ENCODE results near the gene LITAFD. TPM values are rescaled to one million over a fixed set of nuclear protein-coding genes. Genes with fewer than 3 reads are reported as not detected.

The LITAFD gene
- total RNA-seq, 2 donors from 2014 or later, result not detected

DNA sequence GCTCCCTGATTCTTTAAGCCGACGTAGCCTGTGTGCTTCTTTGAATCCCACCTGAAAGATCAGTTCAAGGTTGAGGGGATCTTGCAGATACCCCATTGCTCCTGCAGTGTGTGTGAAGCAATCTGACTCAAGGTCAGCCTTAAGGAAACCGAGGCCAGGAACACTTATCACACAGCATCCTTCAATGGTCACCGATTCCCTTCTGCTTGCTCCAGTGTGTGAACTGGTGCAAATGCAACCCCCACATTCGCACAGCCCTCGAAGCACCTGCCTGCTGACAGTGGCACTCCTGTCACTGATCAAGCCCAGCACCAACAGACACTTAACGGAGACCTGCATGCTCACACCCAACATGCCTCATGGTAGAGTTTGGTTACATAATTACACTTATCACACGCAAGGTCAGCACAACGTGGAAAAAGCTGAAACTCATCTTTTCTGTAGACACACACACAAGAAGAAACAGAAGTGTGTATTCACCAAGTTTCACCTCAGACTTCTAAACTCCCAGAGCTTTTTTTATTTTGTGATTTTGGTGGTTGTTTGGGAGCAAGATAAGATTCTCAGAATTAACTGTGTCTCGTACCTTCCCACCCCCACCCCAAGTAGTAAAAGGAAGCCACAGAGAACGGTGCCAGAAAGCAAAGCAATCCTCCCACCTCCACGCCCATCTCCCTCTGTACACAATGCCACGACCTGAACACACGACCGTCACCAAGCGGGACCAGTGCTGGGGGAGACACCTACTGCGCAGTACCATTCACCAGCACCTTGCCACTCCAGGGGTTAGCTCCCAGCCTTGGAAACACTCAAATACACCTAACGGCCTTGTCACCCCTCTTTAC is 37.2 kb downstream of the LITAFD start:
- Histone ChIP-seq H3K27ac (ENCODE audit: low read depth, low read length) (no peak overlapping the region), H3K4me1 (ENCODE audit: control insufficient read depth, insufficient read depth, low read length) (no peaks in the 10 kb centered on the region), H3K27me3 (ENCODE audit: control insufficient read depth, insufficient read depth, low read length, poor library complexity, severe bottlenecking) (no peaks in the 10 kb centered on the region), H3K36me3 (ENCODE audit: control insufficient read depth, insufficient read depth, low read length) (peaks cover 84% of the 10 kb centered on the region), H3K9me3 (ENCODE audit: control insufficient read depth, low read length) (no peaks in the 10 kb centered on the region), H3K4me3 (ENCODE audit: low read length) (no peak overlapping the region), H3K9ac (ENCODE audit: extremely low read depth, low read length, poor library complexity, severe bottlenecking) (no peak overlapping the region)
- H3K27ac Mint-ChIP-seq, result peak overlapping the region; percentile 31
- H3K4me1 Mint-ChIP-seq, result no peaks in the 10 kb centered on the region
- no peaks in the 10 kb centered on the region for H3K9me3 Mint-ChIP-seq
- no peak overlapping the region for H3K4me3 Mint-ChIP-seq
- H3K36me3 Mint-ChIP-seq (ENCODE audit: low read depth), result peaks cover 83% of the 10 kb centered on the region
- 94 to 95% methylated on average over 14 to 18 of the region's 18 CpGs for WGBS, 2 experiments (ENCODE audit: insufficient coverage in 1 of 2, insufficient read length in 1 of 2)
- DNase-seq, result no peak
- H3K27me3 Mint-ChIP-seq (ENCODE audit: insufficient read depth), result no peaks in the 10 kb centered on the region
- TF ChIP-seq, protein P1, sequence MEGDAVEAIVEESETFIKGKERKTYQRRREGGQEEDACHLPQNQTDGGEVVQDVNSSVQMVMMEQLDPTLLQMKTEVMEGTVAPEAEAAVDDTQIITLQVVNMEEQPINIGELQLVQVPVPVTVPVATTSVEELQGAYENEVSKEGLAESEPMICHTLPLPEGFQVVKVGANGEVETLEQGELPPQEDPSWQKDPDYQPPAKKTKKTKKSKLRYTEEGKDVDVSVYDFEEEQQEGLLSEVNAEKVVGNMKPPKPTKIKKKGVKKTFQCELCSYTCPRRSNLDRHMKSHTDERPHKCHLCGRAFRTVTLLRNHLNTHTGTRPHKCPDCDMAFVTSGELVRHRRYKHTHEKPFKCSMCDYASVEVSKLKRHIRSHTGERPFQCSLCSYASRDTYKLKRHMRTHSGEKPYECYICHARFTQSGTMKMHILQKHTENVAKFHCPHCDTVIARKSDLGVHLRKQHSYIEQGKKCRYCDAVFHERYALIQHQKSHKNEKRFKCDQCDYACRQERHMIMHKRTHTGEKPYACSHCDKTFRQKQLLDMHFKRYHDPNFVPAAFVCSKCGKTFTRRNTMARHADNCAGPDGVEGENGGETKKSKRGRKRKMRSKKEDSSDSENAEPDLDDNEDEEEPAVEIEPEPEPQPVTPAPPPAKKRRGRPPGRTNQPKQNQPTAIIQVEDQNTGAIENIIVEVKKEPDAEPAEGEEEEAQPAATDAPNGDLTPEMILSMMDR (conservative IDR thresholded peaks at IDR 0.05), result no peak

DNA sequence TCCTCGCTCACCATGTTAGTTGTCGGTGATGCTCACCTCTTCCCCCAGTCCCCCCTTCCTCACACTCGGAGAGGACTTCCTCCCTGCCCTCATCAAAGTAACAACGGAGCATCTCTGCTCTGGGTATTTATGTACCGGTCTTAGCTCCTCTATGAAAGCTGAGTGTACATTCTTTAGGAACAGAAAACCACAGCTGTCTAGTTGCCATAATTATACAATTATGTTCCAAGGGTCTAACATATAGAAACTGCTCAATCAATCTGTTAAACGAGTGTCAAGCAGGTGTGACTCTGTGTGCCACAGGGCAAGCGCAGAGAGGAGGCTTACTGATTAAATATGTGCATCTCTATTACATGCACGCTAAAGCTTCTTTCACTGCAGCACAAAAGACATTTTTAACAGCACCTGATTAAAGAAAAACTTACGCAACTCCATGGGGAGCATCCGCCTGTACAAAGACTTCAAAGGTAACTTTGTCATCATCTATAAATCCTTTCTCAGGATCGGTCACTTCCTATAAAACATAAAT is 37.8 kb downstream of the LITAFD start:
- Histone ChIP-seq H3K9me3 (ENCODE audit: control insufficient read depth, low read length) (no peaks in the 10 kb centered on the region), H3K27ac (ENCODE audit: low read depth, low read length) (no peak overlapping the region), H3K36me3 (ENCODE audit: control insufficient read depth, insufficient read depth, low read length) (peaks cover 77% of the 10 kb centered on the region), H3K9ac (ENCODE audit: extremely low read depth, low read length, poor library complexity, severe bottlenecking) (no peak overlapping the region), H3K27me3 (ENCODE audit: control insufficient read depth, insufficient read depth, low read length, poor library complexity, severe bottlenecking) (no peaks in the 10 kb centered on the region), H3K4me3 (ENCODE audit: low read length) (no peak overlapping the region), H3K4me1 (ENCODE audit: control insufficient read depth, insufficient read depth, low read length) (no peaks in the 10 kb centered on the region)
- Mint-ChIP-seq H3K27ac (no peak overlapping the region), H3K9me3 (no peaks in the 10 kb centered on the region), H3K4me1 (no peaks in the 10 kb centered on the region), H3K36me3 (ENCODE audit: low read depth) (peaks cover 77% of the 10 kb centered on the region), H3K4me3 (no peak overlapping the region), H3K27me3 (ENCODE audit: insufficient read depth) (no peaks in the 10 kb centered on the region)
- DNase-seq, result no peak
- TF ChIP-seq, protein P1 (conservative IDR thresholded peaks at IDR 0.05), result no peak
- WGBS, 2 experiments (ENCODE audit: insufficient coverage in 1 of 2, insufficient read length in 1 of 2), result 92 to 94% methylated on average over 9 to 11 of the region's 11 CpGs

DNA sequence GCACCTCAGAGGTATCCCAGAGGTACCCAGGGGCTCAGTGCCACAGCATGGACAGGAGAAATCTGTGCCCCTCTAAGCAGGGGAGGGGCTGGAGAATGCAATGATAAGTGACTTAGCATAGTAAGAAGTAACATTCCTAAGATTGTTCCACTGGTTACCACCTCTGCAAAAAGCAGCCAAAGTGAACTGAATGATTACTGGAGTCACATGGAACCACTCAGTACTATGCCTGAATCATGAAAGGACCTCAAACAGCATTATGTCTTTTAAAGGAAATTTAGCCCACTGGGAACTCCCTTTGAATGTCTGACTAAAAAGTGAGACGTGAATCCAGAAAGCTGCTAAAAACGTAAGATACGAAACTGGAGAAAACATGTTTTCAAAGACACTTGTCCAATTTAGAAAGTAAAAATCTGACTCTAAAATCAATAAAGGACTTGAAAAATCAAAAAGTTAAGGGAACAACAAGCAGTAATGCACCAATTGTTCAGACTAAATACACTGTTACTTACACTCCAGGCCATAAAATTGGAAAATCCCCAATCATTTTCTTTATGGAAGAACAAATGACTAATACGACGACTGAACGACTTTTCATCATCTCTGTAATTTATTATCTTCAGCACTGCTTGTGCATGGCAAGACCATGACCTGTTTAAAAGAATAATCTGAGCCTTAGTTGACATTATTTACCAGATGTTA is 38.6 kb downstream of the LITAFD start:
- Histone ChIP-seq H3K36me3 (ENCODE audit: control insufficient read depth, insufficient read depth, low read length) (peaks cover 71% of the 10 kb centered on the region), H3K4me3 (ENCODE audit: low read length) (no peak overlapping the region), H3K9me3 (ENCODE audit: control insufficient read depth, low read length) (no peaks in the 10 kb centered on the region), H3K9ac (ENCODE audit: extremely low read depth, low read length, poor library complexity, severe bottlenecking) (peak overlapping the region; percentile 23), H3K27ac (ENCODE audit: low read depth, low read length) (no peak overlapping the region), H3K27me3 (ENCODE audit: control insufficient read depth, insufficient read depth, low read length, poor library complexity, severe bottlenecking) (no peaks in the 10 kb centered on the region), H3K4me1 (ENCODE audit: control insufficient read depth, insufficient read depth, low read length) (no peaks in the 10 kb centered on the region)
- H3K36me3 Mint-ChIP-seq (ENCODE audit: low read depth), result peaks cover 75% of the 10 kb centered on the region
- TF ChIP-seq, protein P1 (conservative IDR thresholded peaks at IDR 0.05), result no peak
- DNase-seq, result no peak
- H3K4me1 Mint-ChIP-seq, result no peaks in the 10 kb centered on the region
- no peaks in the 10 kb centered on the region for H3K27me3 Mint-ChIP-seq (ENCODE audit: insufficient read depth)
- no peak overlapping the region for H3K4me3 Mint-ChIP-seq
- WGBS, 2 experiments (ENCODE audit: insufficient coverage in 1 of 2, insufficient read length in 1 of 2), result 90 to 92% methylated on average over 5 to 6 of the region's 6 CpGs
- no peaks in the 10 kb centered on the region for H3K9me3 Mint-ChIP-seq
- H3K27ac Mint-ChIP-seq, result peak overlapping the region; percentile 55
